ENCODE results near the gene HPS3. TPM values are rescaled to one million over a fixed set of nuclear protein-coding genes. Genes with fewer than 3 reads are reported as not detected.

The HPS3 gene
- total and polyA plus RNA-seq, 4 donors: 4.4 to 9.9 (median 7.7) TPM

GRCh38 chr3:149167898-149168297, 38.5 kb downstream of the HPS3 start:
- Histone ChIP-seq H3K4me3 (ENCODE audit: low read depth in 1 of 3, low read length in 3 of 3) (no peak overlapping the region), H3K27ac (ENCODE audit: low read depth in 1 of 2, low read length in 2 of 2) (no peak overlapping the region), H3K36me3 (ENCODE audit: control insufficient read depth in 4 of 4, insufficient read depth in 3 of 4, low read depth in 1 of 4, low read length in 3 of 4) (peaks cover 0 to 17% (median 6%) of the 10 kb centered on the region in 4 donors), H3K9ac (ENCODE audit: low read depth in 1 of 2, low read length in 2 of 2) (no peak overlapping the region), H3K27me3 (ENCODE audit: control insufficient read depth in 4 of 4, insufficient read depth in 4 of 4, low read length in 3 of 4) (no peaks in the 10 kb centered on the region), H3K4me1 (ENCODE audit: control insufficient read depth in 4 of 4, insufficient read depth in 4 of 4, low read length in 3 of 4) (no peaks in the 10 kb centered on the region), H3K9me3 (ENCODE audit: control insufficient read depth in 4 of 4, low read length in 3 of 4) (no peaks in the 10 kb centered on the region)
- no peak for TF ChIP-seq YY1 (IDR thresholded peaks at IDR 0.05)
- peak in 1 of 2 donors; percentile 23 for TF ChIP-seq JUND (IDR thresholded peaks at IDR 0.05)
- WGBS: 90% methylated on average over 2 of the region's 2 CpGs
- DNase-seq (ENCODE audit: low spot score): no peak

- WGBS: 86% methylated on average over 7 of the region's 7 CpGs
- no peaks in the 10 kb centered on the region for H3K27me3 ChIP-seq (ENCODE audit: control insufficient read depth in 4 of 4, insufficient read depth in 4 of 4, low read length in 3 of 4)
- DNase-seq (ENCODE audit: low spot score): no peak
- peak in 1 of 2 donors; percentile 7 for TF ChIP-seq JUND (IDR thresholded peaks at IDR 0.05)
- no peak for TF ChIP-seq RXRA (IDR thresholded peaks at IDR 0.05)
- no peak for TF ChIP-seq TAF1 (conservative IDR thresholded peaks at IDR 0.05)
- TF ChIP-seq EGR1 (IDR thresholded peaks at IDR 0.05; ENCODE audit: low read depth in 2 of 2): no peak
- no peak for TF ChIP-seq ZBTB33 (IDR thresholded peaks at IDR 0.05)
- no peak for TF ChIP-seq RAD21 (IDR thresholded peaks at IDR 0.05)
- TF ChIP-seq HNF4A (conservative IDR thresholded peaks at IDR 0.05): no peak
- TF ChIP-seq NR2F2 (IDR thresholded peaks at IDR 0.05): no peak
- H3K9me3 ChIP-seq (ENCODE audit: control insufficient read depth in 4 of 4, low read length in 3 of 4): no peaks in the 10 kb centered on the region
- H3K4me3 ChIP-seq (ENCODE audit: low read depth in 1 of 3, low read length in 3 of 3): no peak overlapping the region
- H3K36me3 ChIP-seq (ENCODE audit: control insufficient read depth in 4 of 4, insufficient read depth in 3 of 4, low read depth in 1 of 4, low read length in 3 of 4): peaks cover 0 to 29% (median 26%) of the 10 kb centered on the region in 4 donors
- no peak overlapping the region for H3K27ac ChIP-seq (ENCODE audit: low read depth in 1 of 2, low read length in 2 of 2)
- H3K4me1 ChIP-seq (ENCODE audit: control insufficient read depth in 4 of 4, insufficient read depth in 4 of 4, low read length in 3 of 4): no peaks in the 10 kb centered on the region
- H3K9ac ChIP-seq (ENCODE audit: low read depth in 1 of 2, low read length in 2 of 2): no peak overlapping the region
These were observed 41.2 kb downstream of the HPS3 start for GRCh38 chr3:149170672-149171071.

- WGBS: 91% methylated on average over 3 of the region's 3 CpGs
- no peak overlapping the region for H3K4me3 ChIP-seq (ENCODE audit: low read depth in 1 of 3, low read length in 3 of 3)
- peaks cover 4 to 65% (median 63%) of the 10 kb centered on the region in 4 donors for H3K36me3 ChIP-seq (ENCODE audit: control insufficient read depth in 4 of 4, insufficient read depth in 3 of 4, low read depth in 1 of 4, low read length in 3 of 4)
- no peaks in the 10 kb centered on the region for H3K27me3 ChIP-seq (ENCODE audit: control insufficient read depth in 4 of 4, insufficient read depth in 4 of 4, low read length in 3 of 4)
- H3K4me1 ChIP-seq (ENCODE audit: control insufficient read depth in 4 of 4, insufficient read depth in 4 of 4, low read length in 3 of 4): no peaks in the 10 kb centered on the region
- no peaks in the 10 kb centered on the region for H3K9me3 ChIP-seq (ENCODE audit: control insufficient read depth in 4 of 4, low read length in 3 of 4)
- no peak overlapping the region for H3K27ac ChIP-seq (ENCODE audit: low read depth in 1 of 2, low read length in 2 of 2)
- DNase-seq (ENCODE audit: low spot score): no peak
- no peak for TF ChIP-seq MAX (IDR thresholded peaks at IDR 0.05)
- no peak for TF ChIP-seq FOXA2 (IDR thresholded peaks at IDR 0.05)
- H3K9ac ChIP-seq (ENCODE audit: low read depth in 1 of 2, low read length in 2 of 2): no peak overlapping the region
These were observed 45.5 kb downstream of the HPS3 start for GRCh38 chr3:149174901-149175300.

- Histone ChIP-seq H3K9ac (ENCODE audit: low read depth in 1 of 2, low read length in 2 of 2) (no peak overlapping the region), H3K9me3 (ENCODE audit: control insufficient read depth in 4 of 4, low read length in 3 of 4) (no peaks in the 10 kb centered on the region), H3K4me3 (ENCODE audit: low read depth in 1 of 3, low read length in 3 of 3) (no peak overlapping the region), H3K4me1 (ENCODE audit: control insufficient read depth in 4 of 4, insufficient read depth in 4 of 4, low read length in 3 of 4) (no peaks in the 10 kb centered on the region), H3K27ac (ENCODE audit: low read depth in 1 of 2, low read length in 2 of 2) (no peak overlapping the region), H3K36me3 (ENCODE audit: control insufficient read depth in 4 of 4, insufficient read depth in 3 of 4, low read depth in 1 of 4, low read length in 3 of 4) (peaks cover 4 to 85% (median 77%) of the 10 kb centered on the region in 4 donors), H3K27me3 (ENCODE audit: control insufficient read depth in 4 of 4, insufficient read depth in 4 of 4, low read length in 3 of 4) (no peaks in the 10 kb centered on the region)
- WGBS: 97% methylated on average over 1 of the region's 1 CpG
- no peak for DNase-seq (ENCODE audit: low spot score)
- TF ChIP-seq TAF1 (conservative IDR thresholded peaks at IDR 0.05): no peak
- no peak for TF ChIP-seq JUND (IDR thresholded peaks at IDR 0.05)
- no peak for TF ChIP-seq NR2F2 (IDR thresholded peaks at IDR 0.05)
- TF ChIP-seq RAD21 (IDR thresholded peaks at IDR 0.05): no peak
- no peak for TF ChIP-seq EGR1 (IDR thresholded peaks at IDR 0.05; ENCODE audit: low read depth in 2 of 2)
- no peak for TF ChIP-seq ATF3 (IDR thresholded peaks at IDR 0.05)
- TF ChIP-seq HNF4G (IDR thresholded peaks at IDR 0.05): no peak
- no peak for TF ChIP-seq FOXA2 (IDR thresholded peaks at IDR 0.05)
- TF ChIP-seq SP1 (IDR thresholded peaks at IDR 0.05): no peak
- no peak for TF ChIP-seq MAX (IDR thresholded peaks at IDR 0.05)
- TF ChIP-seq FOXA1 (IDR thresholded peaks at IDR 0.05): no peak
- TF ChIP-seq YY1 (IDR thresholded peaks at IDR 0.05): no peak
- no peak for TF ChIP-seq GABPA (IDR thresholded peaks at IDR 0.05 in 1 of 2, conservative IDR thresholded peaks at IDR 0.05 in 1 of 2)
- TF ChIP-seq RXRA (IDR thresholded peaks at IDR 0.05): no peak
These were observed 47.7 kb downstream of the HPS3 start for GRCh38 chr3:149177122-149177521.
